Adrenal gland (tissue), 5 donors: ENCODE measurements around the gene CD163.
"Not testable (repeated sequence)": the region's sequence is repeated elsewhere in the genome, so short reads cannot be mapped to it uniquely, and the experiment has no call there.

Experiments
- CTCF ChIP-seq, 6 experiments: fragments of 450-650 bp in 4 of 6; fragments of 200-600 bp in 2 of 6; sonication (generic) in 1 of 6; IDR thresholded peaks; 1 replicate in 5 of 6; 2 replicates in 1 of 6; pipeline versions ENCODE4 v1.5.1 to v1.8.0; 2016 to 2021; ENCODE audit warnings: antibody characterized with exemption in 6 of 6, mild to moderate bottlenecking in 2 of 6, moderate library complexity in 1 of 6
- POLR2A ChIP-seq, 2 donors: fragments of 450-650 bp; IDR thresholded peaks; one replicate each; pipeline ENCODE4 v1.6.1; 2017; ENCODE audit warnings: antibody characterized with exemption in 2 of 2, mild to moderate bottlenecking in 2 of 2, moderate library complexity in 1 of 2
- donor health status: DM: no; HTN: no; CAD: no.

- TF ChIP-seq POLR2A, CTCF (IDR thresholded peaks at IDR 0.05): not testable (repeated sequence)
These were observed 65.1 kb downstream of the CD163 start for GRCh38 chr12:7438291-7438995.
